ENCODE data around the gene CADM2.

CADM2 gene

GRCh38 chr3:85576697-85577200 lies 618.0 kb downstream of the CADM2 start:
- DNase-seq, result no peak

- no peak for DNase-seq
These were observed 626.1 kb downstream of the CADM2 start for GRCh38 chr3:85584779-85585356.

DNA sequence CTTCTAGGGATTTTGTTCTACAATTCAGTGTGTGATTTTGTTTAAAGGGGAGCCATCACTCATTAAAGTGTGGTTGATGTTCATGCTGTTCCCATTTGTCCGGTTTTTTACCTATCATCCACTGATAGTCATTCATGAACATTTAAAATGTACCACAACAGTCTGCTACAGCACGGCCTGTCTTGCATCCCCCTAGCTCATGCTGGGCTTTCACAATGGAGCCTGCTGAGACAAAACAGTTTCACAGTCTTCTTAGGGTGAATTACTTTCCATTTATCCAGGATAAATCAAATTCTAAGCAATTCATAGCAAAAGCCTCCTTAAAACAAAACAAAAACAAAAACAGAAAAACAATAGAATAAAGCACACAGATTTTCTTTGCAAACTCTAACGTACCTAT lies 627.2 kb downstream of the CADM2 start:
- DNase-seq, result no peak

DNA sequence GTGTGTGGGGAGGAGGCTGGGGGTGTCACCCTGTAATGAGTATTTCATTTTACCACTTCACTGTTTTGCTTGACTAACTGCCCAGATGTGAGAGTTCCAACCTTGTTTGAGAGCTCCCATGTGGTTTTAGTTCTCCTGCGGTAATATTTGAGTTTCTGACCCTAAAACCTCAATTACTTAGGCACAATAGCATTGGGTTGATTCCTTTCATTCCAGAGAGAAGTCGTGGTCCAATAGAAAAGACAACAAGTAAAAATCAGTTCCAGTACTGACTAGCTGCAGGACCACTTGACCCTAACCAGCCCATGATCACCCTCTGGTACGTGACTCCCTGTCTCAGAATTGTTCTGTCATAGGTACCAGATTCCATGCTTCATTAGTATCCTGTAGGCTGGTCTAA lies 630.4 kb downstream of the CADM2 start:
- DNase-seq, result no peak

- DNase-seq, result no peak
These were observed 632.7 kb downstream of the CADM2 start for GRCh38 chr3:85591451-85591850.

DNA sequence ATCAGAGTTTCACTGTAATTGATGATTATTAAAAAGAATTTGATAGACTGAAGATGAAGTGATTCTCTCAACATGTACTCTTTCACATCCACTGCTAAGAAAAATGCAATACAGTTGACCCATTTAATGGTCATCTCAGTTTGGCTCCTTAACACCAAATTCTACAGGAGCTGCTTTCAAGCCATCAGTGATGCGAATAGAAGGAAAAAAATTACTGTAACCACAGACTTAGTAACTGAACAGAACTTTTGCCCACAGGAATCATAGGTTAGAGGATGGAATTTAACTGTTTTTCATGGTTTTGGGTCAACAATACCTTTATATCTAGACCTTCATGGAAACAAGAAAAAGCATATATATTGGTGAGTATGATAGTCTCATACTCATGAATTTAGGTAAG lies 633.5 kb downstream of the CADM2 start:
- no peak for DNase-seq

- no peak for DNase-seq
These were observed 635.9 kb downstream of the CADM2 start for GRCh38 chr3:85594676-85595075.

DNA sequence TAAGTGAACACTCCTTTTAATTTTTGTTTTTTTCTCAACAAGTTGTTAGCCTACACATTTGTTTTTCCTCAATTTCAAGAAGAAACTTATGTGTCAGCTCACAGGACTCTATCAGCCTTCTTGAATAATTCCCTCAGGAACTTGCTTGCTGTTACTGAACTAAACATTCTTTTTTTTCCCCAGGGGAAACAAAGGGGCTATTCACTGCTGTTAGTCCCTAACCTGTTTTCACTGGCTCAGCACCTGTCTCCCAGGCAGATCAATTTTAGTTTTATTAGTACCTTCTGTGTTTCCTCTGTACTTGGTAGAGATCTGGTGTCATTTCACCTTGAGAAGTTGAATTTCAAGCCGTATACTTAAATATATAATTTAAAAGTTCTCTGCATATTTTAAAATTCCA lies 644.6 kb downstream of the CADM2 start:
- DNase-seq, result no peak

- DNase-seq, result no peak
These were observed 645.9 kb downstream of the CADM2 start for GRCh38 chr3:85604641-85605040.

DNA sequence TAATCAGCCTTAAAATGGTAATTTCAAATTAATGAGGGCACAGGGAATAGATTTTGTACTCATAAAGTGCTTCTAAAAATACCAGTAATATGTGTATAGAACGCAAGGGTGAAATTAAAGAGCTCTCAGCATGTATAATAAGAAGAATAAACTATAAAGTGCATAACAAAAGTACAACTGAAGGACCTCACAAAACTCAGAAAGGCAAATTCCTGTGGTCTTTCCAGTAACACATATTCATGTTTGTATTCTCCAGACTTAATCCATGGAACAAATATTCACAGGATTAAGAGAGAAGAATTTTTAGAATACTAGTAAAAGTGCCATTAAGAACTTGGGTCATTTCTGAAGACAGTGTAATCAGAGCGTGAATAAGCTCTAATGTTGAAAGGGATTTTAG lies 646.3 kb downstream of the CADM2 start:
- DNase-seq, result no peak

DNA sequence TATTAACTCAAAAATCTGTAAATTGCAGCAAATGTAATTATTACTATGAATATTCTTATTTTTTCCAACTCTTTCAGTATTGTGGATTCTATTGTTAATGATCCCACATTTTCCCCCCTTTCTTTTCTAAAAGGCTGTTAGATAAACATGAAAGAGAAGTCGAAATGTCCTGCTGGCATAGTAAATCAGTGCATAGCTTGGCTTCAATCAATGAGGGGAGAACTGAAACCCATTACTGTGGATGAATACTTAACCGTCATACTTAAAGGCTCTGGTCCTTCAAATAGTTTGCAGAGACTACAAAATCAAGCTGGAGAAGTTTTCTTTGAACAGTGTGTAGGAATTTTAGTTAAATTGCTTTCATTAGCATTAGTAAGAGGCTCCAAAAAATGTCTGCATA lies 667.9 kb downstream of the CADM2 start:
- DNase-seq, result no peak

GRCh38 chr3:85627932-85628331 lies 669.1 kb downstream of the CADM2 start:
- DNase-seq, result no peak

DNA sequence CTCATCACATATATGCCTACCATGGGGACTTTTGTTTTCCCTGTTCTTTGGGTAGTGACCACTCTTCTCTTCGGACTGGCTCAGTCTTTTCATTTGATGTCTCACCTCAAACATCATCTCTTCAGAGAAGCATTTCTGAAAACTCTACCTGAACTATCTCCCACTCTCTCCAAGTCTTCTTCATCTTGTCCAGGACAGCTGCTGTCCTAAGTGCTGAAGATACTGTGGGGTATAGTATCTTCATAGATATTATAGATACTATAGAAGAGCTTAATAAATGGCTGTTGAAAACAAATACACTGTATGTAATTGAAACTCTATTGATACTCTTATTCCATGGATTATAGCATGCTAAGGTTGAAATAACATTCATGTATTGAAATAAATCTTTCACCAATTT lies 672.3 kb downstream of the CADM2 start:
- DNase-seq, result no peak

DNA sequence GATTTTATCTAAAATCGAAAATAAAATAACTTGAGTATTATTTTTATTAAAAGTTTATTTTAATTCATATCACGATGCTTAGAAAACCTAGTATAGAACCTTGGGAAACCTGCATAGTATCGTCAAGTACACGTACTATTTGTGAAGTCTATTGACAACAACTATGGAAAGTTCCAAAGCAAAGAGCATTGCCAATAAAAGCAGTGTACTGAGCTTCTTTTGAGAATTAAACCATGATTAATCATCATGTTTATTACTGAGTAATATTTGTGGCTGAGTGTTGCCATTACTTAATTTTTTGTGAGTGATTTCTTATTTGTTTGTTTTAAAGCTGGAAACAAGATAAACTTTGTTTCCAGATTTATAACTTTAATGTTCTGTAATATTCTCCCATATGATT lies 674.1 kb downstream of the CADM2 start:
- no peak for DNase-seq

- no peak for DNase-seq
These were observed 693.6 kb downstream of the CADM2 start for GRCh38 chr3:85652360-85652759.

GRCh38 chr3:85660451-85660850 lies 701.7 kb downstream of the CADM2 start:
- no peak for DNase-seq

GRCh38 chr3:85662462-85662861 lies 703.7 kb downstream of the CADM2 start:
- DNase-seq, result no peak

DNA sequence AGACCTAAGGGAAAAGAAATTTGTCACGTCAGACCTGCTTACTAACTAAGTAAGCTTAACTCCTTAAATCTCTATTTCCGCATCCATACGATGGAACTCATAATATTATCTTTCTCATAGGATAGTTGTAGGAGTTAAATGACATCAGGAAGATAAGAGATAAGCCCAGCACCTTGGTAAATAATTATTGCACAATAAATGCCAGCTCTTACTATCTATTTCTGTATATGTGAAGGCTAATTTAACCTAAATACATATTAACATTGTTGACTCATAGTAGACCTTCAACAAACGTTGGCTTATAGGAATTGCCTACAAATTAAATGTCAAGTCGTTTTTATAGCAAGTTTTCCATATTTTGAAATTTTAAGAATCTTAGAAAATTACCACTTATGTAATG lies 709.0 kb downstream of the CADM2 start:
- no peak for DNase-seq

DNA sequence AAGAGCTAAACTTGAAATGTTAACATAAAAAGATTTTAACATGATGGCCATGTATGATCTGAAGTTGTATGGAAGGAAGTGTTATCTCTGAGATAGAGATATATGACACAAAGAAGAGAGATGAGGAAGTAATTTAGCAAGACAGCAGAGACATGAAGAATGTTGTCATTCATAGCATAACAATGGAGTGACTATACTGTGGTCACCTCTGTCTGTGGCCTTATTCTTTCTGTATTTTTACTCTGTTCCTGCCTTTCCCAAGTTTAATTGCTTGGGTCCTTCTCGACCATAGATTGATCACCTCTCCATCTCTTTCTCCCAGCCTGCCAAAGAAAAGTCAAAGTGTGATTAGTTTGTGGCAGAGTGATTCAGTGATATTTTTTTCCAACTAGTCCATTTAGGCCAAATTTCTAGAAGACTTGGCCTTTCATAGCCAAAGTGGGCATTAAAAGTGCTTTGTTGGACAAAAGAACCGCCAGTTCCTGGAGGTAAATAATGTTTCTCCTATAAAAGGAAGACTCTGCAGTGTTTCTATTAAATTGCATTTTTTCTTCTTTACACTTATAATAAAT lies 711.9 kb downstream of the CADM2 start:
- no peak for DNase-seq

GRCh38 chr3:85672761-85673160 lies 714.0 kb downstream of the CADM2 start:
- DNase-seq, result no peak

DNA sequence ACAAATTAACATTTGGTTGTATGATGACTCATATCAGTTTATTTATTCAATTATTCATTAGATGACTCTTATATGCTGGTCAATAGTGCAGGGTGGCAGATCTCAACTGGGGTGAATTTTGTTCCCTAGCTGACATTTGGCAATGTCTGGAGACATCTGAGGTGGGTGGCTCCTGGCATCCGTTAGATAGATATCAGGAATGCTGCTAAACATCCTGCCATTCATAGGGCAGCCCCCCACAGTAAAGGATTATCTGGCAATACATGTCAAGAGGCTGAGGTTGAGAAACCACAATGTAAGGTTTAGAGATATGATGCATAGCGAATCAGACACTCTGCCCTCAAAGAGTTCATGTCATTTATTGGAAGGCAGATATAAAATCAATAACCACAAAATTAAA lies 719.9 kb downstream of the CADM2 start:
- no peak for DNase-seq

DNA sequence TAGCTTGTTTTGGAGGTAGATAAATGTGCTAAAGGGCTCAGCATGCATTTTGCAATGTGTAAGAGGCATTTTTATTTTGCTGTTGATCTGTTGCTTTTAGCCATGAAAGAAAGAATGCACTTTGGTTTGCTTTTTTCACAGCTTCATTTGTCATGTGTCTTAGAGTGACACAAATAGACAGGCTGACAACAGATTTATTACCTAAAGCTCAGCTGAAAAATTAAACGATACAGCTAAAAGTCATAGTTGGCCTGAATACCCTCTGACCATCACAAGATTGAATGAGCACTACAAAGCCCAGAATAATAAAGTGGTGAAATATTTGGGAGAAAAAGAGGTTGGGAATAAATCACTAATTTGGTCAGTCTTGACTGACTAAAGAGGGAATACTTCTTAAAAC lies 723.1 kb downstream of the CADM2 start:
- no peak for DNase-seq

GRCh38 chr3:85691196-85691595 lies 732.4 kb downstream of the CADM2 start:
- no peak for DNase-seq

- no peak for DNase-seq
These were observed 738.4 kb downstream of the CADM2 start for GRCh38 chr3:85697156-85697555.

GRCh38 chr3:85706130-85706529 lies 747.3 kb downstream of the CADM2 start:
- no peak for DNase-seq
